ENCODE data around the gene FYN. TPM values are rescaled to one million over a fixed set of nuclear protein-coding genes. Genes with fewer than 3 reads are reported as not detected.

FYN gene
- total RNA-seq, 4 donors from 2014 or later = 143 to 219 (median 165) TPM

- Histone ChIP-seq H3K27ac (no peak overlapping the region), H3K9me3 (no peaks in the 10 kb centered on the region), H3K4me3 (no peak overlapping the region), H3K27me3 (no peaks in the 10 kb centered on the region), H3K36me3 (no peaks in the 10 kb centered on the region), H3K4me1 (no peaks in the 10 kb centered on the region)
- DNase-seq (ENCODE audit: low spot score in 2 of 2) = no peak
- TF ChIP-seq POLR2A (IDR thresholded peaks at IDR 0.05) (no peak), EP300 (IDR thresholded peaks at IDR 0.05) (no peak), CTCF (IDR thresholded peaks at IDR 0.05) (no peak)
- WGBS, 2 donors = 83 to 93% methylated on average over 5 of the region's 5 CpGs
These were observed 27.5 kb upstream of the FYN start for GRCh38 chr6:111900735-111901134.

- no peak for DNase-seq (ENCODE audit: low spot score in 2 of 2)
- H3K4me1 ChIP-seq = no peaks in the 10 kb centered on the region
- H3K27me3 ChIP-seq = no peaks in the 10 kb centered on the region
- WGBS, 2 donors = 76 to 79% methylated on average over 3 of the region's 3 CpGs
- H3K36me3 ChIP-seq = no peaks in the 10 kb centered on the region
- H3K27ac ChIP-seq = no peak overlapping the region
- H3K4me3 ChIP-seq = no peak overlapping the region
- H3K9me3 ChIP-seq = no peaks in the 10 kb centered on the region
- TF ChIP-seq CTCF (IDR thresholded peaks at IDR 0.05) = no peak
- no peak for TF ChIP-seq EP300 (IDR thresholded peaks at IDR 0.05)
- TF ChIP-seq POLR2A (IDR thresholded peaks at IDR 0.05) = no peak
These were observed 26.3 kb upstream of the FYN start for GRCh38 chr6:111899531-111899930.

GRCh38 chr6:111898452-111898851 is 25.2 kb upstream of the FYN start:
- WGBS, 2 donors = 70 to 81% methylated on average over 4 of the region's 4 CpGs
- TF ChIP-seq CTCF (IDR thresholded peaks at IDR 0.05) = no peak
- TF ChIP-seq EP300 (IDR thresholded peaks at IDR 0.05) = no peak
- no peak for TF ChIP-seq POLR2A (IDR thresholded peaks at IDR 0.05)
- Histone ChIP-seq H3K9me3 (no peaks in the 10 kb centered on the region), H3K4me1 (no peaks in the 10 kb centered on the region), H3K27me3 (no peaks in the 10 kb centered on the region), H3K27ac (no peak overlapping the region), H3K4me3 (no peak overlapping the region), H3K36me3 (no peaks in the 10 kb centered on the region)
- no peak for DNase-seq (ENCODE audit: low spot score in 2 of 2)

GRCh38 chr6:111894951-111895350 is 21.7 kb upstream of the FYN start:
- TF ChIP-seq EP300 (IDR thresholded peaks at IDR 0.05) (no peak), POLR2A (IDR thresholded peaks at IDR 0.05) (no peak), CTCF (IDR thresholded peaks at IDR 0.05) (no peak)
- Histone ChIP-seq H3K27ac (no peak overlapping the region), H3K36me3 (no peaks in the 10 kb centered on the region), H3K4me3 (no peak overlapping the region), H3K9me3 (no peaks in the 10 kb centered on the region), H3K27me3 (no peaks in the 10 kb centered on the region), H3K4me1 (no peaks in the 10 kb centered on the region)
- WGBS, 2 donors = 87 to 90% methylated on average over 1 of the region's 1 CpG
- no peak for DNase-seq (ENCODE audit: low spot score in 2 of 2)

- TF ChIP-seq POLR2A (IDR thresholded peaks at IDR 0.05) = no peak
- WGBS, 2 donors = 71 to 81% methylated on average over 2 of the region's 2 CpGs
- H3K9me3 ChIP-seq = no peaks in the 10 kb centered on the region
- no peak overlapping the region for H3K4me3 ChIP-seq
- DNase-seq (ENCODE audit: low spot score in 2 of 2) = no peak
- no peaks in the 10 kb centered on the region for H3K27me3 ChIP-seq
- no peak overlapping the region for H3K27ac ChIP-seq
- peaks cover 0 to 4% (median 0%) of the 10 kb centered on the region in 4 donors for H3K4me1 ChIP-seq
- no peaks in the 10 kb centered on the region for H3K36me3 ChIP-seq
These were observed 21.0 kb upstream of the FYN start for GRCh38 chr6:111894272-111894671.

- no peak for DNase-seq (ENCODE audit: low spot score in 2 of 2)
- Histone ChIP-seq H3K9me3 (no peaks in the 10 kb centered on the region), H3K27me3 (no peaks in the 10 kb centered on the region), H3K4me1 (peaks cover 0 to 17% (median 0%) of the 10 kb centered on the region in 4 donors), H3K27ac (no peak overlapping the region), H3K4me3 (no peak overlapping the region), H3K36me3 (no peaks in the 10 kb centered on the region)
- TF ChIP-seq EP300 (IDR thresholded peaks at IDR 0.05) (no peak), POLR2A (IDR thresholded peaks at IDR 0.05) (no peak), CTCF (IDR thresholded peaks at IDR 0.05) (no peak)
- 52 to 63% methylated on average over 4 of the region's 4 CpGs for WGBS, 2 donors
These were observed 19.2 kb upstream of the FYN start for GRCh38 chr6:111892431-111892830.

Measured in tibial nerve (tissue), 4 donors.